GM18505 (cell line): Measurements from ENCODE around the gene IL1RAPL1.

ENCODE experiments used
- ATAC-seq: cut with Tn5 transposase; IDR thresholded peaks from one replicate; pipeline ENCODE4 v1.9.1; 2021; ENCODE audit not compliant: unreplicated experiment
- POLR2A ChIP-seq: IDR thresholded peaks from 4 replicates; pipeline ENCODE4 v1.6.1; 2011; ENCODE audit warnings: borderline replicate concordance; ENCODE audit not compliant: insufficient read depth, insufficient read length; ENCODE audit errors: extremely low read depth

IL1RAPL1 gene

GRCh38 chrX:29911673-29912072 is 1324.4 kb downstream of the IL1RAPL1 start:
- no peak for TF ChIP-seq POLR2A
- no peak for ATAC-seq

DNA sequence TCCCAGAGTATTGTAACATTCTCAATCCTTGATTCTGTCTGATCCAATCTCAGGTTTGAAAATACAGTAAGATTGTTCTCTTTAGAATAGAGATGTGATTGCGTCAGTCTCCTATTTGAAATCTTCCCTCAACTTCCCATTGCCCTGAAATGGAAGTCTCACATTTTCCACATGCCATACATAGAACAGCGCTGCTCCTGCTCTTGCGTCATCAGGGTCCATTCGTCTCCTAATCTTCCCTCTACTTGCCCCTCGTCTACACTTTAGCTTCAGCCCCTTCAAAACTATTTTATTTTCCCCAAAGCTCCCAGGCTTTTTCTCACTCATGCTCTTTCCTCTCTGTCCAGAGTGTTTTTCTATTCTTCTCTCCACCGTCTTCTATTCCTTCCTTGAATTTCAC is 1326.4 kb downstream of the IL1RAPL1 start:
- TF ChIP-seq POLR2A: no peak
- no peak for ATAC-seq

DNA sequence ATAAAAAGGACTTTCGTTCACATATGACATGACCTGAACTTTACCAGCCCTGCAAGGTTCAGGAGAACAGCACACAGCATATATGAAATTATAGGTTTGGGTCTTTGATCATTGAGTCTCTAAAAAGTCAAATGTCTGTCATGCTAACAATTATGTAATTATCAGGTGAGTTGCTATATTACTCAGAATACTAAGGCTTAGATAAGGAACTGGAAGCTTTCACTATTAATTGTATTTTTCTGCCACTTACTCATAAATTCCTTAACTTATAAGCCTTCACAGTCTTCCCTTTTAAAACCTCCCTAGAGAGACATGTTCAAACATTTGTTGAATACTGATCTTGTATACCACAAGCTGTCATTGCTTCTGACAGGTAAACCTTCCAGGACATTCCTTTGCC is 1335.4 kb downstream of the IL1RAPL1 start:
- ATAC-seq: no peak
- TF ChIP-seq POLR2A: no peak

DNA sequence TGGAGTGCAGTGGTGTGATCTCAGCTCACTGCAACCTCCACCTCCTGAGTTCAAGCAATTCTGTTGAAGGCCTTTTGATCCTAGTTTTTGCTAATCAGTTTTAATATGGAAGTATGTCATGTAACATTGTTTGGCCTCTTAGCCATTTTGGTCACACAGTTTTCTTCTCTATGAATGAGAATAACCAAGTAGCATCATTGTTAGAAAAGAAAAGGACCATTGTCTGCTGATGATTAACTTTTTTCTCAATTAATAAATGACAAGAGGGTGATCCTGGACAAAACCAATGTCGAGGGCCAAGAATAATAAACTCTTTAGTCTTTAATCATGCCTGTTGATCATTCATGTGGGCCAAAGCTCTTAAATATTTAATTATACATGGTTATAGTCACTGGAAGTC is 1338.8 kb downstream of the IL1RAPL1 start:
- TF ChIP-seq POLR2A: no peak
- no peak for ATAC-seq

DNA sequence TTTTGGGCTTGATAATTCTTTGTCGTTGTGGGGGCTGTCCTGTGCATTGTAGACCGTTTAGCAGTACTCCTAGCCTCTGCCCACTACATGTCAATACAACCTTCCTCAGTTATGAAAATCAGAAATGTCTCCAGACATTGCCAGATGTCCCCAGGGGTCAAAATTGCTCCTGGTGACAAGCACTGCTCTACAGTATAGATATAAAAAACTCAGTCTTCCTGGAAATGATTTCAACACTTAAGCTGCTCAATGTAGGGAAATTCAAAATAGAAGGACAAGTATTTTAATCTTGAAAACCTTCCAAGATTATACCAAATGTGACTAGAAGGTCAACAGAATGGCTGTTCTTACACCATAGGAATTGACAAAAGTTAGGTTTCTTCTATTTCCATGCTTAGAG is 1339.4 kb downstream of the IL1RAPL1 start:
- no peak for ATAC-seq

DNA sequence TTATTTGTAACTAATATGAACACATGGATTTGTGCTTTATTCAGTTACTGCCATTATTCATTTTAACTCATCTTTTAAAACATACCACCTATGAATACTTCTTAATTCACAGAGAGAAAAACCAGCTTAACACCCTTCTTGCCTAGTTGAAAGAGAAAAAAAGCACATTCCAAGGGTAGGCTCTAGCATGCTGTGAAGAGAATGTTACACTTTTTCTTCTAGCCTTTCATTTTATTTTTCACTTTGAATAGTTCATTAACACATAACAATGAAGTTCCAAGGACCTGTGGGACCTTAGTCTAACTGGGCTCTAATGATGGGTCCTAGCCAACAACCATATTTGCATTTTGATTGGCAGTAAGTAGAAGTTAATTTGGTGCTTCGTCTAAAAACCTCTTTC is 1348.2 kb downstream of the IL1RAPL1 start:
- no peak for TF ChIP-seq POLR2A
- ATAC-seq: no peak

More for the DNA sequence above, 1339.4 kb downstream of the IL1RAPL1 start:
- TF ChIP-seq POLR2A: no peak

- TF ChIP-seq POLR2A: no peak
- no peak for ATAC-seq
Observed at GRCh38 chrX:29940750-29941149, 1353.5 kb downstream of the IL1RAPL1 start.

DNA sequence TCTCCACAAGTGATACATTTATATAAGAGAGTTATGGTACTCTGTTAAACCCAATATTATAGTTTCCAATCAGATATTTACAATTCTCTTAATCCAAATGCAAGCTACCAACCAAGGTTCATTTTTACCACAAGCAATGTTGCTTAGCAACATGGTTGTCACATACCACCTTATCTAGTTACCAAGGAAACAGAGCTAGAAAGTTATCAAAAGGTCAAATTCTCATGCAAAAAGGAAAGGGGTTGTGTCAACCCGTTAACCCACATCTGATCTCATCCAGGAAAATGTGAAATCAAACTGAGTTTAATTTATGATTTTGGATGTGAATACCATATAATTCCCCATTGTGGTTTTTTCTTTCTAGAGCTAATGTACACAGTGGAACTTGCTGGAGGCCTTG is 1354.0 kb downstream of the IL1RAPL1 start:
- no peak for TF ChIP-seq POLR2A
- no peak for ATAC-seq

DNA sequence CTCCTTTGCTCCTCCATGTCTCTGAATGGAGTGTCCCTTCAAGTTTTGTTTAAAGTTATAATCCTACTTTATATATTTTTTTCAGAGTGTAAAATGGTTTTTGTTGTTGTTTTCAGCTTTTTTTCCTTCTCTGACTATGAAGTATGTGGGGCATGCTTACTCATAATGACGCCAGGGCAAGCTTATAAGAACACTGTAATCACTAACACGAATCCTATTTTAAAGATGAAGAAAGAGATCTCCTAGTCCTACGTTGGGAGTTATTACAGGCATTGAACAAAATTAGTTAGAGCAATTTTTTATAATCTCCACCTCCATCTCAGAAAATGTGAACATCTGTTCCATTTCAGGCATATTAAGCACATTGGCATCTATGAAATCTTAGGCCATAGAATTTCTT is 1360.0 kb downstream of the IL1RAPL1 start:
- ATAC-seq: no peak
- no peak for TF ChIP-seq POLR2A

- no peak for TF ChIP-seq POLR2A
- ATAC-seq: no peak
Observed at GRCh38 chrX:29948653-29949052, 1361.4 kb downstream of the IL1RAPL1 start.

DNA sequence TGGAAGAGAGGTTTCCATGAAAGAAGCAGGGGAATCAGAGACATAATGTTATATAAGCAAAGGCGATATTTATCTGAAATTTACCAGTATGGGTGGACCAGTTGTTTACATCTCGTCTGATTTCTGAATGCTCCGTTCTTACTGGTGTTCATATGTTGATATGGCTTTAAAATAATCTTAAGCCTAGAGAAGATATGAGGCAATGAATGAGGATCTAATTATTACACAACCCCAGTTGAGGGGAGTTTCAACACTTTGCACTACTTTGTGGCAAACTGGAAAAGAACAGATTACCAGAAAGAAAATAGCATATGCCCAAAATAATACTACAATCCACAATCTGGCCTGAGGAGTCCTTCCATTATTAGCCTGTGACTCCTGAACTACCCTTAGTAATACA is 1364.8 kb downstream of the IL1RAPL1 start:
- no peak for ATAC-seq
- no peak for TF ChIP-seq POLR2A

GRCh38 chrX:29962061-29962460 is 1374.8 kb downstream of the IL1RAPL1 start:
- ATAC-seq: no peak
- no peak for TF ChIP-seq POLR2A

DNA sequence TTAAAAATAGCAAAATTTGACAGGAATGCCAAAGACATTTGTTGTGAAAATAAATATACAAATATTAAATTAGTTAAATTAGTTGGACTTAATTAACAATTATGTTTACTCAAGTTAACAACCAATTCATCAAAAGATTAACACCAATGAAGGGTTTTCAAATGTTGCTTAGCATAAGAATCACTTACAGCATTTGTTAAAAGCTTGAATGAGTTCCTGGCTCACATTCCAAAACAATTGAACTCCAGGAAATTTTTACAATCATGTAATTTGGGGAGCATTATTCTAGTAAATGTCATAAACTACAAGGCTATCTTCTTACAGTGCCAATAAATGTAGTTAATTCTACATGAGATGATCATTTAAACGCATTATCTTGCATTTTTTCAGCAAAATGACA is 1378.4 kb downstream of the IL1RAPL1 start:
- no peak for ATAC-seq
- TF ChIP-seq POLR2A: no peak

GRCh38 chrX:29992083-29992482 is 1404.8 kb downstream of the IL1RAPL1 start:
- no peak for ATAC-seq
- TF ChIP-seq POLR2A: no peak

DNA sequence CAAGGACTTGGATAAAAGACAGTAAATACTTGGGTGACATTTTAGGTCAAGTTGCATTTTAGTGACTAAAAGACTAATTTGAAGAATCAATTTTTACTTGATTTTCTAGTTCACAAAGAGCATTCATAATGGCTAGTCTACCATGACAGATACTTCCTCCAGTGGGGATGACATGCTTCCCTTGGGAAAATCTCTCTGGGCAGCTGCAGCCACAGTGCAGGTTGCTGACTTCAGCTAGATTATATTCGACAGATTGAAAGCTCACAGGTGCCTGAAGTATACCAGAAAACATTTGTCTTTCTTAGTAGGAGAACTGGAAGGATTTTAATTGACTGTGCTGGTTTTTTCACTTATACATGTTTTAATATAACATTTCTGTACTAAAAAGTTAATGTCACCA is 1418.6 kb downstream of the IL1RAPL1 start:
- no peak for TF ChIP-seq POLR2A
- ATAC-seq: no peak
